H1 (cell line): Measurements from ENCODE around the gene WNT9A. TPM values are rescaled to one million over a fixed set of nuclear protein-coding genes. Genes with fewer than 3 reads are reported as not detected.
A peak's percentile ranks its signal among the peaks of the same experiment; 100 is the strongest.

ENCODE experiments used
- CTCF ChIA-PET: fragments of 300-600 bp; sonication (Branson Sonifier 250); formaldehyde crosslinking; loops from one replicate; lab custom pipeline; 2021; ENCODE audit not compliant: partially characterized antibody; lab: Charles Lee
- POLR2A ChIA-PET: fragments of 300-600 bp; sonication (Branson Sonifier 250); formaldehyde crosslinking; loops from one replicate; lab custom pipeline; 2021; ENCODE audit warnings: inconsistent platforms; ENCODE audit not compliant: partially characterized antibody; lab: Charles Lee
- DNase-seq, 2 experiments: peaks; one replicate each; pipeline versions ENCODE4 v3.0.0 to v3.0.0-alpha.2; 2010 to 2022; ENCODE audit warnings: low spot score in 2 of 2, low read depth in 1 of 2, mixed read lengths in 1 of 2
- FAIRE-seq: peaks from 2 replicates; lab custom pipeline; 2011; peaks lifted over from hg19 to GRCh38; lab: Jason Lieb, UNC
- H2AFZ ChIP-seq: 2 replicates; pipeline ENCODE4 v1.8.1; 2012; ENCODE audit warnings: low read length, inconsistent platforms
- H2AK5ac ChIP-seq: 2 replicates; pipeline ENCODE4 v1.6.1; 2013; ENCODE audit warnings: low read depth, low read length
- H2BK120ac ChIP-seq: replicated peaks from 2 replicates; pipeline ENCODE3; 2013; ENCODE audit warnings: low read depth, low read length, inconsistent platforms
- H2BK12ac ChIP-seq: 2 replicates; pipeline ENCODE4 v1.6.1; 2013; ENCODE audit warnings: low read depth, low read length
- H2BK15ac ChIP-seq: 2 replicates; pipeline ENCODE4 v1.6.1; 2013; ENCODE audit warnings: low read length
- H2BK20ac ChIP-seq: 2 replicates; pipeline ENCODE4 v1.6.1; 2013; ENCODE audit warnings: low read length
- H2BK5ac ChIP-seq: 2 replicates; pipeline ENCODE4 v1.6.1; 2013; ENCODE audit warnings: low read depth, low read length
- H3K14ac ChIP-seq: 2 replicates; pipeline ENCODE4 v1.6.1; 2013; ENCODE audit warnings: inconsistent platforms; ENCODE audit not compliant: insufficient read length
- H3K18ac ChIP-seq: 2 replicates; pipeline ENCODE4 v1.6.1; 2013; ENCODE audit warnings: low read length; ENCODE audit errors: extremely low read depth
- H3K23ac ChIP-seq: 2 replicates; pipeline ENCODE4 v1.6.1; 2013; ENCODE audit warnings: inconsistent platforms; ENCODE audit not compliant: insufficient read length
- H3K23me2 ChIP-seq: 2 replicates; pipeline ENCODE4 v1.6.1; 2013; ENCODE audit warnings: low read depth, low read length
- H3K27ac ChIP-seq: 2 replicates; pipeline ENCODE4 v1.6.1; 2011; ENCODE audit warnings: low read depth, low read length, inconsistent platforms
- H3K27me3 ChIP-seq, 4 experiments: replicated peaks in 1 of 4; 1 replicate in 1 of 4; 2 replicates in 3 of 4; pipeline versions ENCODE4 v1.6.1 to v1.8.1; 2011 to 2013; ENCODE audit warnings: low read length in 3 of 4, mild to moderate bottlenecking in 3 of 4, inconsistent platforms in 2 of 4, mixed read lengths in 2 of 4, moderate library complexity in 1 of 4; ENCODE audit not compliant: control insufficient read depth in 3 of 4, insufficient read depth in 3 of 4; ENCODE audit errors: extremely low read depth in 1 of 4
- H3K36me3 ChIP-seq, 4 experiments: 2 replicates each; pipeline versions ENCODE4 v1.6.1 to v1.8.1; 2011 to 2013; ENCODE audit warnings: mild to moderate bottlenecking in 4 of 4, low read length in 3 of 4, moderate library complexity in 2 of 4, control low read depth in 1 of 4, inconsistent platforms in 1 of 4; ENCODE audit not compliant: insufficient read depth in 4 of 4, control insufficient read depth in 2 of 4
- H3K4ac ChIP-seq: replicated peaks from 2 replicates; pipeline ENCODE3; 2013; ENCODE audit warnings: low read length, low read depth, mixed read lengths, inconsistent platforms; ENCODE audit not compliant: insufficient read length
- H3K4me1 ChIP-seq, 4 experiments: replicated peaks in 1 of 4; 1 replicate in 1 of 4; 2 replicates in 3 of 4; pipeline versions ENCODE4 v1.6.1 to v1.8.1; 2011 to 2013; ENCODE audit warnings: low read length in 3 of 4, inconsistent platforms in 2 of 4, mixed read lengths in 1 of 4; ENCODE audit not compliant: insufficient read depth in 4 of 4, control insufficient read depth in 3 of 4
- H3K4me2 ChIP-seq, 2 experiments: 2 replicates each; pipeline versions ENCODE4 v1.6.1 to v1.8.1; 2011 to 2013; ENCODE audit warnings: low read depth in 2 of 2, low read length in 2 of 2, control low read depth in 1 of 2, inconsistent platforms in 1 of 2, mild to moderate bottlenecking in 1 of 2; ENCODE audit not compliant: insufficient read depth in 1 of 2
- H3K4me3 ChIP-seq, 4 experiments: fragments of 200-600, 300-600 bp in 1 of 4; sonication (generic), shearing (Covaris generic), sonication (Bioruptor Twin) in 1 of 4; 2 replicates each; pipeline versions ENCODE4 v1.5.1 to v1.8.1; 2011 to 2016; ENCODE audit warnings: low read length in 4 of 4, low read depth in 3 of 4, control low read depth in 2 of 4, inconsistent platforms in 2 of 4, mild to moderate bottlenecking in 2 of 4, mixed read lengths in 1 of 4, moderate library complexity in 1 of 4; ENCODE audit not compliant: insufficient read depth in 2 of 4; ENCODE audit errors: extremely low read depth in 1 of 4
- H3K56ac ChIP-seq: replicated peaks from 2 replicates; pipeline ENCODE3; 2013; ENCODE audit warnings: low read depth, mild to moderate bottlenecking, mixed read lengths, low read length, inconsistent platforms; ENCODE audit not compliant: insufficient read length
- H3K79me1 ChIP-seq: 2 replicates; pipeline ENCODE4 v1.6.1; 2013; ENCODE audit warnings: low read depth, low read length, control low read depth
- H3K79me2 ChIP-seq, 2 experiments: 2 replicates each; pipeline versions ENCODE4 v1.6.1 to v1.8.1; 2012 to 2013; ENCODE audit warnings: low read length in 2 of 2, mild to moderate bottlenecking in 2 of 2, inconsistent platforms in 1 of 2; ENCODE audit not compliant: insufficient read depth in 2 of 2, control insufficient read depth in 1 of 2
- H3K9ac ChIP-seq, 4 experiments: replicated peaks in 1 of 4; 1 replicate in 1 of 4; 2 replicates in 3 of 4; pipeline versions ENCODE4 v1.6.1 to v1.8.1; 2011 to 2013; ENCODE audit warnings: low read depth in 3 of 4, low read length in 3 of 4, control low read depth in 2 of 4, mild to moderate bottlenecking in 2 of 4, moderate library complexity in 2 of 4, inconsistent platforms in 1 of 4; ENCODE audit errors: extremely low read depth in 1 of 4
- H3K9me3 ChIP-seq, 2 experiments: 2 replicates each; pipeline versions ENCODE4 v1.6.1 to v1.8.1; 2012 to 2013; ENCODE audit warnings: mild to moderate bottlenecking in 2 of 2, moderate library complexity in 2 of 2, control low read depth in 1 of 2, inconsistent platforms in 1 of 2, low read depth in 1 of 2, low read length in 1 of 2, mixed read lengths in 1 of 2; ENCODE audit not compliant: insufficient read depth in 2 of 2
- H4K20me1 ChIP-seq, 2 experiments: replicated peaks in 1 of 2; 2 replicates each; pipeline versions ENCODE3 to v1.8.1; 2011 to 2013; ENCODE audit warnings: inconsistent platforms in 2 of 2, low read length in 2 of 2, mild to moderate bottlenecking in 1 of 2; ENCODE audit not compliant: insufficient read depth in 2 of 2, control insufficient read depth in 1 of 2
- H4K5ac ChIP-seq: 2 replicates; pipeline ENCODE4 v1.6.1; 2013; ENCODE audit warnings: low read length, low read depth, mixed read lengths, inconsistent platforms; ENCODE audit not compliant: insufficient read length
- H4K8ac ChIP-seq: 2 replicates; pipeline ENCODE4 v1.8.0; 2013; ENCODE audit warnings: mild to moderate bottlenecking, moderate library complexity, low read length, inconsistent platforms; ENCODE audit not compliant: insufficient read depth; ENCODE audit errors: extremely low read depth
- H4K91ac ChIP-seq: replicated peaks from 2 replicates; pipeline ENCODE3; 2013; ENCODE audit warnings: low read length, mixed read lengths, inconsistent platforms; ENCODE audit not compliant: insufficient read length
- SIRT6 ChIP-seq: IDR thresholded peaks from one replicate; pipeline ENCODE4 v1.7.1; 2012; ENCODE audit warnings: low read length, inconsistent platforms
- SP1 ChIP-seq: IDR thresholded peaks from 2 replicates; pipeline ENCODE4 v1.6.1; 2011; ENCODE audit warnings: low read depth, low read length
- WGBS, 2 experiments: shearing (Covaris generic) in 1 of 2; methylation state at CpG; one replicate each; pipeline versions ENCODE4 v1.1.6 to v1.1.7; 2013 to 2015; ENCODE audit warnings: low lambda C conversion rate in 2 of 2, mixed read lengths in 2 of 2, inconsistent platforms in 1 of 2, low coverage in 1 of 2, missing lambda C conversion rate in 1 of 2; ENCODE audit not compliant: insufficient replicate concordance in 2 of 2, insufficient coverage in 1 of 2, insufficient read length in 1 of 2; ENCODE audit errors: extremely low coverage in 1 of 2, missing lambda C conversion rate in 1 of 2; 5-methylcytosine and 5-hydroxymethylcytosine counted together
- polyA plus RNA-seq, 7 experiments: library from polyadenylated mRNA; depleted of rRNA in 3 of 7; stranded (reverse) in 5 of 7; unstranded in 2 of 7; fragments of >200 nt in 5 of 7; fragments of 200-250 nt in 2 of 7; gene quantifications; 1 replicate in 5 of 7; 2 replicates in 1 of 7; 4 replicates in 1 of 7; pipeline versions ENCODE4 v1.2.1 to v1.2.3, GENCODE V29; 2011 to 2013; ENCODE audit warnings: missing spikeins in 2 of 7, mixed read lengths in 2 of 7
- total RNA-seq: library from RNA; stranded (reverse); fragmentation: NEBNext Ultra II Directional; extraction: Animal tissue kit (Norgen Biotek cat#: 25700); gene quantifications from 2 replicates; pipeline ENCODE4 v1.2.1, GENCODE V29; 2021

WNT9A gene
- total and polyA plus RNA-seq, 2 of the 8 experiments (the other 6 are each of a cell fraction or from before 2014, with no cell fraction given), result 1.1 to 1.5 TPM

DNA sequence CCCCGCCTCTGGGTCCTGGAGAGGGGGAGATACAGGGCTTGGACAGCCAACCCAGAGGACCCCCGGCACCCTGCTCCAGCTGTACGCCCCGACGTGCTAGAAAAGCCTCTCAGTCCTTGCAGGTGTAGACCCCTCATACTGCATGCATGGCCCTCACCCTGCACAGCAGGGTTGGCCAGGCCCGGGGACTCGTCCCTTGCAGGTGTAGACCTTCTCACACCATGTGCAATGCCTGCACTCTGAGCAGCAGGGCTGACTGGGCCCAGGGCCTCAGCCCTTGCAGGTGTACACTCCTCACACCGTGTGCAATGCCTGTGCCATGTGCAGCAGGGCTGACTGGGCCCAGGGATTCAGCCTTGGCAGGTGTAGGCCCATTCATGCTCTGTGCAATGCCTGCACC is 26.8 kb downstream of the WNT9A start:
- Histone ChIP-seq H4K20me1 (peaks cover 0 to 3% of the 10 kb centered on the region in 2 experiments), H3K79me2 (no peaks in the 10 kb centered on the region; a peak in 1 of 4 replicates), H3K4me3 (no peak overlapping the region), H3K23ac (no peak overlapping the region), H2BK20ac (no peak overlapping the region), H2BK15ac (no peak overlapping the region), H3K18ac (peak overlapping the region; percentile 48; the same call in 1 of the 2 replicates), H3K4me1 (peaks cover 0 to 15% (median 8%) of the 10 kb centered on the region in 4 experiments; a peak in 5 of 7 replicates), H3K23me2 (peaks cover 2% of the 10 kb centered on the region; the same call in 1 of the 2 replicates), H3K9me3 (no peaks in the 10 kb centered on the region), H4K91ac (no peak overlapping the region), H2AK5ac (no peak overlapping the region), H3K79me1 (no peaks in the 10 kb centered on the region), H4K5ac (no peak overlapping the region), H3K56ac (no peak overlapping the region), H4K8ac (no peak overlapping the region), H2BK12ac (0 out of 2 replicates have a peak overlapping the region, but pooled peaks have one; percentile 4), H2AFZ (no peak overlapping the region), H3K4me2 (no peak overlapping the region), H3K27me3 (no peaks in the 10 kb centered on the region; a peak in 1 of 7 replicates), H3K9ac (no peak overlapping the region), H3K14ac (no peak overlapping the region), H3K4ac (no peak overlapping the region), H3K36me3 (no peaks in the 10 kb centered on the region), H2BK120ac (no peak overlapping the region), H3K27ac (no peak overlapping the region), H2BK5ac (no peak overlapping the region)
- TF ChIP-seq SP1 (no peak), SIRT6 (no peak)
- DNase-seq, result no peak
- 81% methylated on average over 4 of the region's 8 CpGs; no CpG with 5 or more reads in 1 of the 2 experiments for WGBS, 2 experiments
- ChIA-PET POLR2A (no interaction called here), CTCF (interaction anchor here (1.5 kb wide), 1 partner anchor 131 kb away, joined by 3 read pairs; no protein-coding TSS in a partner anchor)
- no peak for FAIRE-seq
